ENCODE measurements around the gene PRCC. TPM values are rescaled to one million over a fixed set of nuclear protein-coding genes. Genes with fewer than 3 reads are reported as not detected.

PRCC gene
- total RNA-seq, 2 experiments from 2014 or later = 71.9 to 75.5 TPM

- CTCF ChIA-PET = interaction anchor here (1.0 to 1.4 kb wide), 2 partner anchors 9 to 12 kb away, joined by 4 to 12 read pairs; partner anchors contain the start of gene ISG20L2
- ATAC-seq (no peak), DNase-seq (no peak)
- no peaks in the 10 kb centered on the region for H3K27me3 Mint-ChIP-seq (ENCODE audit: low read depth)
- H3K4me3 Mint-ChIP-seq = no peak overlapping the region
- H3K36me3 Mint-ChIP-seq (ENCODE audit: low read depth) = peaks cover 55% of the 10 kb centered on the region
- POLR2A ChIA-PET = interaction anchor here (4.9 kb wide), 1 partner anchor 11 kb away, joined by 68 read pairs; the partner anchor contains the start of genes ISG20L2 and METTL25B
- no peak overlapping the region for H3K27ac Mint-ChIP-seq
- H3K4me1 Mint-ChIP-seq (ENCODE audit: low read depth) = peaks cover 38% of the 10 kb centered on the region
- no peaks in the 10 kb centered on the region for H3K9me3 Mint-ChIP-seq (ENCODE audit: insufficient read depth)
Observed at GRCh38 chr1:156738407-156738806, 28.9 kb upstream of the PRCC start.

- ChIA-PET CTCF (interaction anchor here (1.0 to 1.4 kb wide), 2 partner anchors 10 to 13 kb away, joined by 4 to 12 read pairs; partner anchors contain the start of gene ISG20L2), POLR2A (interaction anchor here (1.0 to 4.9 kb wide), 2 partner anchors 11 to 13 kb away, joined by 3 to 68 read pairs; partner anchors contain the start of genes ISG20L2 and METTL25B)
- peak overlapping the region; percentile 27 for H3K4me3 Mint-ChIP-seq
- peaks cover 60% of the 10 kb centered on the region for H3K36me3 Mint-ChIP-seq (ENCODE audit: low read depth)
- peaks cover 42% of the 10 kb centered on the region for H3K4me1 Mint-ChIP-seq (ENCODE audit: low read depth)
- no peaks in the 10 kb centered on the region for H3K9me3 Mint-ChIP-seq (ENCODE audit: insufficient read depth)
- peak overlapping the region; percentile 23 for H3K27ac Mint-ChIP-seq
- no peak for ATAC-seq
- DNase-seq = no peak
- no peaks in the 10 kb centered on the region for H3K27me3 Mint-ChIP-seq (ENCODE audit: low read depth)
Observed at GRCh38 chr1:156738916-156739315, 28.4 kb upstream of the PRCC start.

GRCh38 chr1:156740237-156740740 lies 27.0 kb upstream of the PRCC start:
- CTCF ChIA-PET = interaction anchor here (1.0 to 4.4 kb wide), 9 partner anchors 11 to 150 kb away, joined by 3 to 79 read pairs (median 3); partner anchors contain the start of genes HDGF, ISG20L2, METTL25B and PRCC
- ATAC-seq (peak; percentile 17), DNase-seq (peak; percentile 41)
- Mint-ChIP-seq H3K4me1 (ENCODE audit: low read depth) (peaks cover 53% of the 10 kb centered on the region), H3K27me3 (ENCODE audit: low read depth) (no peaks in the 10 kb centered on the region), H3K4me3 (peak overlapping the region; percentile 99), H3K36me3 (ENCODE audit: low read depth) (peaks cover 72% of the 10 kb centered on the region), H3K27ac (peak overlapping the region; percentile 98), H3K9me3 (ENCODE audit: insufficient read depth) (no peaks in the 10 kb centered on the region)
- POLR2A ChIA-PET = interaction anchor here (1.4 to 4.9 kb wide), 4 partner anchors 11 to 29 kb away, joined by 7 to 68 read pairs (median 26); partner anchors contain the start of genes HDGF, ISG20L2, METTL25B and PRCC

- ChIA-PET POLR2A (interaction anchor here (0.7 to 4.9 kb wide), 8 partner anchors 9 to 76 kb away, joined by 3 to 68 read pairs (median 6); partner anchors contain the start of genes HDGF, ISG20L2, METTL25B and PRCC), CTCF (interaction anchor here (0.7 to 4.4 kb wide), 15 partner anchors 8 to 170 kb away, joined by 3 to 79 read pairs (median 3); partner anchors contain the start of genes HDGF, ISG20L2, METTL25B and PRCC)
- peak within 1 kb of the TSS; percentile 98 for H3K27ac Mint-ChIP-seq
- H3K27me3 Mint-ChIP-seq (ENCODE audit: low read depth) = no peaks in the 10 kb centered on the region
- H3K4me3 Mint-ChIP-seq = peak within 1 kb of the TSS; percentile 99
- H3K36me3 Mint-ChIP-seq (ENCODE audit: low read depth) = peaks cover 76% of the 10 kb centered on the region
- peaks cover 59% of the 10 kb centered on the region for H3K4me1 Mint-ChIP-seq (ENCODE audit: low read depth)
- DNase-seq = peak; percentile 99
- no peaks in the 10 kb centered on the region for H3K9me3 Mint-ChIP-seq (ENCODE audit: insufficient read depth)
- peak; percentile 89 for ATAC-seq
Observed at GRCh38 chr1:156740741-156741480, 26.4 kb upstream of the PRCC start, which contains the start of gene MRPL24. Gene MRPL24, minus strand, starts transcription at chr1:156741088. Its CDS starts 2,384 bp downstream, at chr1:156738704.

GRCh38 chr1:156741481-156741983 lies 25.8 kb upstream of the PRCC start:
- Mint-ChIP-seq H3K9me3 (ENCODE audit: insufficient read depth) (no peaks in the 10 kb centered on the region), H3K27me3 (ENCODE audit: low read depth) (no peaks in the 10 kb centered on the region), H3K4me3 (peak overlapping the region; percentile 99), H3K27ac (peak overlapping the region; percentile 98), H3K4me1 (ENCODE audit: low read depth) (peaks cover 65% of the 10 kb centered on the region), H3K36me3 (ENCODE audit: low read depth) (peaks cover 77% of the 10 kb centered on the region)
- CTCF ChIA-PET = interaction anchor here (0.7 to 4.4 kb wide), 15 partner anchors 9 to 169 kb away, joined by 3 to 79 read pairs (median 3); partner anchors contain the start of genes HDGF, ISG20L2 and METTL25B
- POLR2A ChIA-PET = interaction anchor here (0.7 to 4.9 kb wide), 8 partner anchors 8 to 75 kb away, joined by 3 to 68 read pairs (median 6); partner anchors contain the start of genes HDGF, ISG20L2, METTL25B and PRCC
- DNase-seq (no peak), ATAC-seq (no peak)

GRCh38 chr1:156742017-156742416 lies 25.3 kb upstream of the PRCC start:
- H3K27ac Mint-ChIP-seq = peak overlapping the region; percentile 98
- peaks cover 70% of the 10 kb centered on the region for H3K4me1 Mint-ChIP-seq (ENCODE audit: low read depth)
- ChIA-PET CTCF (interaction anchor here (1.3 to 4.4 kb wide), 6 partner anchors 9 to 148 kb away, joined by 3 to 79 read pairs (median 7); partner anchors contain the start of genes HDGF, ISG20L2 and METTL25B), POLR2A (interaction anchor here (1.8 to 4.9 kb wide), 3 partner anchors 10 to 25 kb away, joined by 11 to 68 read pairs (median 42); partner anchors contain the start of genes HDGF, ISG20L2, METTL25B and PRCC)
- no peak for ATAC-seq
- no peaks in the 10 kb centered on the region for H3K9me3 Mint-ChIP-seq (ENCODE audit: insufficient read depth)
- no peak for DNase-seq
- H3K36me3 Mint-ChIP-seq (ENCODE audit: low read depth) = peaks cover 79% of the 10 kb centered on the region
- H3K4me3 Mint-ChIP-seq = peak overlapping the region; percentile 99
- no peaks in the 10 kb centered on the region for H3K27me3 Mint-ChIP-seq (ENCODE audit: low read depth)

- CTCF ChIA-PET = interaction anchor here (0.8 to 4.4 kb wide), 4 partner anchors 16 to 147 kb away, joined by 3 to 79 read pairs (median 6); partner anchors contain the start of genes ISG20L2 and METTL25B
- H3K27me3 Mint-ChIP-seq (ENCODE audit: low read depth) = no peaks in the 10 kb centered on the region
- peaks cover 77% of the 10 kb centered on the region for H3K4me1 Mint-ChIP-seq (ENCODE audit: low read depth)
- POLR2A ChIA-PET = interaction anchor here (3.3 to 4.9 kb wide), 2 partner anchors 9 to 15 kb away, joined by 42 to 68 read pairs; partner anchors contain the start of genes HDGF, ISG20L2 and METTL25B
- H3K4me3 Mint-ChIP-seq = no peak overlapping the region
- no peak overlapping the region for H3K27ac Mint-ChIP-seq
- no peaks in the 10 kb centered on the region for H3K9me3 Mint-ChIP-seq (ENCODE audit: insufficient read depth)
- DNase-seq (no peak), ATAC-seq (no peak)
- peaks cover 78% of the 10 kb centered on the region for H3K36me3 Mint-ChIP-seq (ENCODE audit: low read depth)
Observed at GRCh38 chr1:156742801-156743200, 24.5 kb upstream of the PRCC start.

- no peak for DNase-seq
- Mint-ChIP-seq H3K4me1 (ENCODE audit: low read depth) (peaks cover 79% of the 10 kb centered on the region), H3K4me3 (no peak overlapping the region), H3K36me3 (ENCODE audit: low read depth) (peaks cover 75% of the 10 kb centered on the region), H3K9me3 (ENCODE audit: insufficient read depth) (no peaks in the 10 kb centered on the region), H3K27me3 (ENCODE audit: low read depth) (no peaks in the 10 kb centered on the region), H3K27ac (peak overlapping the region; percentile 39)
- ATAC-seq = no peak
- ChIA-PET POLR2A (interaction anchor here (3.3 kb wide), 1 partner anchor 8 kb away, joined by 42 read pairs; the partner anchor contains the start of gene HDGF), CTCF (interaction anchor here (0.8 to 4.4 kb wide), 3 partner anchors 17 to 146 kb away, joined by 3 to 79 read pairs (median 6); partner anchors contain the start of genes ISG20L2 and METTL25B)
Observed at GRCh38 chr1:156743367-156744302, 23.7 kb upstream of the PRCC start.

GRCh38 chr1:156744344-156744743 lies 23.0 kb upstream of the PRCC start:
- DNase-seq = no peak
- no peak for ATAC-seq
- Mint-ChIP-seq H3K27me3 (ENCODE audit: low read depth) (no peaks in the 10 kb centered on the region), H3K27ac (peak overlapping the region; percentile 39), H3K4me1 (ENCODE audit: low read depth) (peaks cover 79% of the 10 kb centered on the region), H3K4me3 (no peak overlapping the region), H3K9me3 (ENCODE audit: insufficient read depth) (no peaks in the 10 kb centered on the region), H3K36me3 (ENCODE audit: low read depth) (peaks cover 75% of the 10 kb centered on the region)
- POLR2A ChIA-PET = interaction anchor here (1.0 kb wide), 1 partner anchor 16 kb away, joined by 4 read pairs; the partner anchor contains the start of genes ISG20L2 and METTL25B
- CTCF ChIA-PET = interaction anchor here (4.4 kb wide), 1 partner anchor 18 kb away, joined by 79 read pairs; the partner anchor contains the start of genes ISG20L2 and METTL25B

GRCh38 chr1:156744786-156745419 lies 22.4 kb upstream of the PRCC start:
- H3K4me3 Mint-ChIP-seq = no peak overlapping the region
- H3K4me1 Mint-ChIP-seq (ENCODE audit: low read depth) = peaks cover 80% of the 10 kb centered on the region
- no peaks in the 10 kb centered on the region for H3K27me3 Mint-ChIP-seq (ENCODE audit: low read depth)
- ChIA-PET CTCF (no interaction called here), POLR2A (interaction anchor here (1.0 kb wide), 1 partner anchor 16 kb away, joined by 4 read pairs; the partner anchor contains the start of genes ISG20L2 and METTL25B)
- ATAC-seq = no peak
- H3K27ac Mint-ChIP-seq = peak overlapping the region; percentile 37
- peaks cover 79% of the 10 kb centered on the region for H3K36me3 Mint-ChIP-seq (ENCODE audit: low read depth)
- no peak for DNase-seq
- no peaks in the 10 kb centered on the region for H3K9me3 Mint-ChIP-seq (ENCODE audit: insufficient read depth)

All from activated CD8-positive, alpha-beta T cell treated with anti-CD3 and anti-CD28 coated beads, Interleukin-2, amount 10 ng/mL, durations not matched to agents 7 days and 5 days (primary cell).